ENCODE measurements around the gene HAT1. TPM values are rescaled to one million over a fixed set of nuclear protein-coding genes. Genes with fewer than 3 reads are reported as not detected.

Gene HAT1
- total RNA-seq, 4 donors from 2014 or later: 24.9 to 40.2 (median 25.6) TPM

- DNase-seq (ENCODE audit: low spot score) (no peak), ATAC-seq (ENCODE audit: low FRiP score) (no peak)
- no peak for TF ChIP-seq CTCF (IDR thresholded peaks at IDR 0.05)
Measured at GRCh38 chr2:172000696-172001361, 78.6 kb downstream of the HAT1 start.

- ATAC-seq (ENCODE audit: low FRiP score): no peak
Measured at GRCh38 chr2:172007372-172007771, 85.1 kb downstream of the HAT1 start.

GRCh38 chr2:172009823-172010222, 87.6 kb downstream of the HAT1 start:
- ATAC-seq (ENCODE audit: low FRiP score): no peak
- no peak for DNase-seq (ENCODE audit: low spot score)
- no peak for TF ChIP-seq CTCF (IDR thresholded peaks at IDR 0.05)

More at GRCh38 chr2:172007372-172007771, 85.1 kb downstream of the HAT1 start:
- no peak for TF ChIP-seq CTCF (IDR thresholded peaks at IDR 0.05)
- no peak for DNase-seq (ENCODE audit: low spot score)

- TF ChIP-seq CTCF (IDR thresholded peaks at IDR 0.05): no peak
- no peak for ATAC-seq (ENCODE audit: low FRiP score)
Measured at GRCh38 chr2:172011812-172012575, 89.7 kb downstream of the HAT1 start.

GRCh38 chr2:172012677-172013391, 90.6 kb downstream of the HAT1 start:
- DNase-seq (ENCODE audit: low spot score) (no peak), ATAC-seq (ENCODE audit: low FRiP score) (no peak)
- TF ChIP-seq CTCF (IDR thresholded peaks at IDR 0.05): no peak

More at GRCh38 chr2:172011812-172012575, 89.7 kb downstream of the HAT1 start:
- no peak for DNase-seq (ENCODE audit: low spot score)

- DNase-seq (ENCODE audit: low spot score) (no peak), ATAC-seq (ENCODE audit: low FRiP score) (no peak)
- TF ChIP-seq CTCF (IDR thresholded peaks at IDR 0.05): no peak
Measured at GRCh38 chr2:172013396-172013795, 91.1 kb downstream of the HAT1 start.
